ENCODE results near the gene SESTD1.

SESTD1 gene

DNA sequence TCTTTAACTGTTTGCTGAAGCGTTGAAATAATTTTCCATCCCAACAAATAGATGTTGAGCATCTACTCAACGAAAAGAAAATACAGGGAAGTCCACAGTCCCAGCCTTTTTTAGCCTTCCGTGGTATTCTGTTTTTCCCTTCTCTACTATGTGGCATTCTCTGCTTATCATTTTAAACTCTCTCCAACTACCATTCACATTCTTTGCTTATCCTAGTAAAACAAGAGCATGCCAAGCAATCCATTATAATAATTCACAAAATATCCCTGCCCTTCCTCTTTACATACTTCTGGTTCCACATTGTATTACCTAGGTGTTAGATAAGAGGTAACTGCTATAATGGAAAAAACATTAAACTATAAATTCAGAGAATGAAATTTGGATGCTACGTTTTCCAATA is 1.6 kb upstream of the SESTD1 start:
- TF ChIP-seq CTCF (conservative IDR thresholded peaks at IDR 0.05; ENCODE audit: low read length), result no peak
- H3K4me3 ChIP-seq (ENCODE audit: low read length), result no peak overlapping the region
- DNase-seq (ENCODE audit: low read depth), result no peak

GRCh38 chr2:179265082-179265510 is 464 bp upstream of the SESTD1 start:
- TF ChIP-seq CTCF (conservative IDR thresholded peaks at IDR 0.05; ENCODE audit: low read length), result no peak
- H3K4me3 ChIP-seq (ENCODE audit: low read length), result peak overlapping the region; percentile 81
- peak; percentile 80 for DNase-seq (ENCODE audit: low read depth)

DNA sequence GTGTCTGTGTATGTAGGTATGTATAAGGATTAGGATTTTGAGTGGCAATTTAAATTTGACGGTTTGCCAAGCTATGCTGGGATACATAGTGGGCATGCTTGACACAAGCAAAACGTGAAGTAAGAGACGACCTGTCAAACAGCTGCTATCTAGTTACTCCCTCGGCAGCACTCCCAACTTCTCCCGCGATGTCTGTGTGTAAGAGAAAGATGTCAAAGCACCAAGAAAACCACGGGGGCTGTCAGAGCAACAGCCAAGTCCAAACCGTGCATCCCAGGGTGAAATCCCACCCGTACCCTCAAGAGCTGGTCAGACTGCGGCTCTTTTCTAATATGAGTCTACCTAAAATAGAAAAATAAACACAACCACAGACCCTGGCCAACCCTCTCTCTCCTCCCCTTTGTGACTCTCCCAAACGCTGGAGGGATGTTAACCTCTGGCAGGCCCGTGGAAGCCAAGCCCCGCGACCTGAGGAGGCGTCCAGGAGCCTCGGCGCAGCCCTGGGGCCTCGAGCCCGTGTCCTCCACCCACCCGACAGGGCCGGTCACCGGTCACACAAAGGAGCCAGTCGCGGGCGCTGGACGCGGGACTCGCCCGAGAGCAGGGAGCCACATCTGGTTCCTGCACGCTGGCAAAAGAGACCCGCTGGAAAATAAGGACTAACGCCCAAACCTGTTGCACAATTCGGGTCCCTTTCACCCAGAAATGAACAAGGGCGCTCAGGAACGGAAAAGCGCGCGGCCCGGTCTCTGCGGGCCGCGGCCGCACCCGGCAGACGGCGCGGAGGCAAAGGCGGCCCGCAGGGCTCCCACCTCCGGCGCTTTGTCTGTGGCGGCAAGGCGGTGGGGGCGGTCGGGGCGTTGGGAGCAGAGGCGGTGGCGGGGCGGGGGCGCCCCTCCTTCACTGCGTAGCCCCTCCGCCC is 925 bp downstream of the SESTD1 start:
- peak; percentile 47 for DNase-seq (ENCODE audit: low read depth)
- peak overlapping the region; percentile 81 for H3K4me3 ChIP-seq (ENCODE audit: low read length)
- no peak for TF ChIP-seq CTCF (conservative IDR thresholded peaks at IDR 0.05; ENCODE audit: low read length)

GRCh38 chr2:179263015-179263414 is 1.6 kb downstream of the SESTD1 start:
- H3K4me3 ChIP-seq (ENCODE audit: low read length), result peak overlapping the region; percentile 81
- DNase-seq (ENCODE audit: low read depth), result peak; percentile 61

GRCh38 chr2:179262077-179262660 is 2.5 kb downstream of the SESTD1 start:
- TF ChIP-seq CTCF (conservative IDR thresholded peaks at IDR 0.05; ENCODE audit: low read length), result no peak
- H3K4me3 ChIP-seq (ENCODE audit: low read length), result no peak overlapping the region
- DNase-seq (ENCODE audit: low read depth), result no peak

More at GRCh38 chr2:179263015-179263414, 1.6 kb downstream of the SESTD1 start:
- no peak for TF ChIP-seq CTCF (conservative IDR thresholded peaks at IDR 0.05; ENCODE audit: low read length)

GRCh38 chr2:179261151-179261825 is 3.3 kb downstream of the SESTD1 start:
- TF ChIP-seq CTCF (conservative IDR thresholded peaks at IDR 0.05; ENCODE audit: low read length), result peak; percentile 11; the same call in 1 of the 2 replicates
- H3K4me3 ChIP-seq (ENCODE audit: low read length), result no peak overlapping the region
- no peak for DNase-seq (ENCODE audit: low read depth)

Data from AG10803 (cell line).